Tibial nerve (tissue), 4 donors: ENCODE data around the gene AVL9. TPM values are rescaled to one million over a fixed set of nuclear protein-coding genes. Genes with fewer than 3 reads are reported as not detected.

Experiments
- DNase-seq, 2 donors: peaks; one replicate each; pipeline ENCODE4 v3.0.0-alpha.2; 2019; ENCODE audit warnings: low spot score in 2 of 2
- H3K27ac ChIP-seq, 4 donors: fragments of 200-600 bp; sonication (generic) in 3 of 4; one replicate each; pipeline ENCODE4 v1.5.1; 2017 to 2019; ENCODE audit warnings: mild to moderate bottlenecking in 1 of 4
- H3K27me3 ChIP-seq, 2 donors: fragments of 200-600 bp; sonication (generic) in 1 of 2; one replicate each; pipeline versions ENCODE4 v1.5.1 to v1.6.0; 2017 to 2019
- H3K36me3 ChIP-seq, 3 donors: fragments of 200-600 bp; sonication (generic); one replicate each; pipeline ENCODE4 v1.5.1; 2018 to 2019
- H3K4me1 ChIP-seq, 4 donors: fragments of 200-600 bp; sonication (generic) in 3 of 4; one replicate each; pipeline ENCODE4 v1.5.1; 2017 to 2019
- H3K4me3 ChIP-seq, 4 donors: fragments of 200-600 bp; sonication (generic) in 3 of 4; one replicate each; pipeline ENCODE4 v1.5.1; 2017 to 2019; ENCODE audit warnings: mild to moderate bottlenecking in 1 of 4, moderate library complexity in 1 of 4
- H3K9me3 ChIP-seq, 4 donors: fragments of 200-600 bp; sonication (generic) in 3 of 4; one replicate each; pipeline ENCODE4 v1.5.1; 2017 to 2019
- EP300 ChIP-seq, 2 donors: sonication (generic); formaldehyde crosslinking; IDR thresholded peaks; one replicate each; pipeline ENCODE4 v1.6.1; 2017; ENCODE audit warnings: antibody characterized with exemption in 2 of 2, mild to moderate bottlenecking in 1 of 2
- POLR2A ChIP-seq, 2 donors: fragments of 450-650 bp; IDR thresholded peaks; one replicate each; pipeline ENCODE4 v1.6.1; 2017; ENCODE audit warnings: antibody characterized with exemption in 2 of 2, mild to moderate bottlenecking in 2 of 2, moderate library complexity in 2 of 2
- WGBS, 2 donors: methylation state at CpG; one replicate each; pipeline ENCODE4 v1.1.5; 2018; 5-methylcytosine and 5-hydroxymethylcytosine counted together
- total RNA-seq, 4 donors: library from RNA; depleted of rRNA; stranded (reverse); fragments of >200 nt; gene quantifications; one replicate each; pipeline ENCODE4 v1.1.0, GENCODE V29; 2016
- TF ChIP-seq, protein P1 (sequence below), 5 experiments: fragments of 200-600 bp in 3 of 5; fragments of 450-650 bp in 2 of 5; sonication (generic) in 3 of 5; IDR thresholded peaks; one replicate each; pipeline ENCODE4 v1.5.1; 2016 to 2019; ENCODE audit warnings: antibody characterized with exemption in 5 of 5, mild to moderate bottlenecking in 3 of 5, moderate library complexity in 2 of 5

AVL9 gene
- total RNA-seq, 4 donors from 2014 or later = 19.4 to 36.1 (median 31.5) TPM

DNA sequence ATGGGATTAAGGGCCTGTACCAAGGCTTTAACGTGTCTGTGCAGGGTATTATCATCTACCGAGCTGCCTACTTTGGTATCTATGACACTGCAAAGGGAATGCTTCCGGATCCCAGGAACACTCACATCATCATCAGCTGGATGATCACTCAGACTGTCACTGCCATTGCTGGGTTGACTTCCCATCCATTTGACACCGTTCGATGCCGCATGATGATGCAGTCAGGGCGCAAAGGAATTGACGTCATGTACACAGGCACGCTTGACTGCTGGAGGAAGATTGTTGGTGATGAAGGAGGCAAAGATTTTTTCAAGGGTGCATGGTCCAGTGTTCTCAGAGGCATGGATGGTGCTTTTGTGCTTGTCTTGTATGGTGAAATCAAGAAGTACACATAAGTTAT, 23.3 kb upstream of the AVL9 start:
- Histone ChIP-seq H3K36me3 (no peaks in the 10 kb centered on the region), H3K9me3 (no peaks in the 10 kb centered on the region), H3K27me3 (no peaks in the 10 kb centered on the region), H3K4me3 (no peak overlapping the region), H3K27ac (no peak overlapping the region), H3K4me1 (no peaks in the 10 kb centered on the region)
- TF ChIP-seq, protein P1, sequence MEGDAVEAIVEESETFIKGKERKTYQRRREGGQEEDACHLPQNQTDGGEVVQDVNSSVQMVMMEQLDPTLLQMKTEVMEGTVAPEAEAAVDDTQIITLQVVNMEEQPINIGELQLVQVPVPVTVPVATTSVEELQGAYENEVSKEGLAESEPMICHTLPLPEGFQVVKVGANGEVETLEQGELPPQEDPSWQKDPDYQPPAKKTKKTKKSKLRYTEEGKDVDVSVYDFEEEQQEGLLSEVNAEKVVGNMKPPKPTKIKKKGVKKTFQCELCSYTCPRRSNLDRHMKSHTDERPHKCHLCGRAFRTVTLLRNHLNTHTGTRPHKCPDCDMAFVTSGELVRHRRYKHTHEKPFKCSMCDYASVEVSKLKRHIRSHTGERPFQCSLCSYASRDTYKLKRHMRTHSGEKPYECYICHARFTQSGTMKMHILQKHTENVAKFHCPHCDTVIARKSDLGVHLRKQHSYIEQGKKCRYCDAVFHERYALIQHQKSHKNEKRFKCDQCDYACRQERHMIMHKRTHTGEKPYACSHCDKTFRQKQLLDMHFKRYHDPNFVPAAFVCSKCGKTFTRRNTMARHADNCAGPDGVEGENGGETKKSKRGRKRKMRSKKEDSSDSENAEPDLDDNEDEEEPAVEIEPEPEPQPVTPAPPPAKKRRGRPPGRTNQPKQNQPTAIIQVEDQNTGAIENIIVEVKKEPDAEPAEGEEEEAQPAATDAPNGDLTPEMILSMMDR (IDR thresholded peaks at IDR 0.05) = no peak
- TF ChIP-seq POLR2A (IDR thresholded peaks at IDR 0.05) = no peak
- no peak for TF ChIP-seq EP300 (IDR thresholded peaks at IDR 0.05)
- 86 to 91% methylated on average over 9 of the region's 9 CpGs for WGBS, 2 donors
- DNase-seq = no peak

DNA sequence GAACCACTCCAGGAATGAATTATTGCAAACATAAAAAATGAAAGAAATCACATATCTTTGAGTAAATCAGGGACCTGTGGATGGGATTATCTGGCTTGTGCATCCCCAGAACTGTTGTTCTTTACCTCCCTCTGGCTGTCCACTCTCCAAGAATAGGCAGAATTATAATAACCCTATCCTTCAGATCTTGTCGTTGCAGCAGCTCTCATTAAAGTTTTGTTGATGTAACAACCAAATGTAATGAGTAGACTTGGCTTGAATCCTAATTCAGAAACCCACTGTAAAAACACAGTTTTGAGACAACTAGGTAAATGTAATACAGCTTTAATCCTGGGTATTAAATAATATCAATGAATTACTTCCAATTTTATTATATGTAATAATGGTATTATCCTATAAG, 21.3 kb upstream of the AVL9 start:
- H3K27me3 ChIP-seq = no peaks in the 10 kb centered on the region
- H3K4me1 ChIP-seq = no peaks in the 10 kb centered on the region
- no peak overlapping the region for H3K4me3 ChIP-seq
- no peaks in the 10 kb centered on the region for H3K36me3 ChIP-seq
- no peak overlapping the region for H3K27ac ChIP-seq
- DNase-seq = no peak
- TF ChIP-seq, protein P1 (IDR thresholded peaks at IDR 0.05) = no peak
- TF ChIP-seq POLR2A (IDR thresholded peaks at IDR 0.05) (no peak), EP300 (IDR thresholded peaks at IDR 0.05) (no peak)
- no peaks in the 10 kb centered on the region for H3K9me3 ChIP-seq
- WGBS, 2 donors = 62 to 67% methylated on average over 1 of the region's 1 CpG

DNA sequence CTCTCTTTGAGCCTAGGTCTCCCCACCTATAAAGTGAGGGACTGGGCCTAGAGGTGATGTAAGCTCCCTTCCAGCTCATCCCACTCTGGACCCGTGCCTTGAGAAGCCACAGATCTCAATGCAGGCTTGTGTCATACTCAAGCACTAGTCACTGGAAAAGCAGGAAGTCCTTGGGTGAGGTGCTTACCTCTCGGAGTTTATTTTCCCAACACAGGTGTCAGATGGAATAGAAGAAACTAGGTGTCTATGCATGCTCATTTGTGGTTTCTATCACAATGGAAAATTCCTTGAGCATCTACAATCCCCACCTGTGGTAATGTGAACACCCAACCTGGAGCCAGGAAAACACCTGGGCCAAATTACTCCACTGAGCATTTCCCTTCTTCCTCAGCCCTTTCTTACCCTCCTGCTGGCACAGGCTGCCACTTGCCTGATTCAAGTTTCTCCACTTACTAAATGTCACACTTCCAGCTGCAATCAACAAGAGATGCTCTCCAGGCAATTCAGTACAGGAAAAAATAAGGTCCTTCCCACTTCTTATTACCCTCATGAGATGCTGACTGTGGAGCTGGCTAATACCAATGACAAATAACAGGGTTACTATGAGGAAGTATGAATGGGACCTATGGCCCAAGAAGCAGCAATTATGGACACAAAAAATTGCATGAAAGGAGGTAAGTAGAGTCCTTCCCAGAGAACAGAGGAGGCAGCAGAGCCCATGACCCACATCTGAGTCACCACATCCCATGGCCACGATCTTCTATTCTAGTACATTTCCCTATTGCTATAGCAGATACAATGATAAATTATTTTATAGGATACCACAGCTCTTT, 18.3 kb upstream of the AVL9 start:
- no peaks in the 10 kb centered on the region for H3K27me3 ChIP-seq
- H3K27ac ChIP-seq = no peak overlapping the region
- H3K4me3 ChIP-seq = no peak overlapping the region
- 70 to 73% methylated on average over 3 of the region's 3 CpGs for WGBS, 2 donors
- no peaks in the 10 kb centered on the region for H3K36me3 ChIP-seq
- TF ChIP-seq, protein P1 (IDR thresholded peaks at IDR 0.05) = no peak
- TF ChIP-seq POLR2A (IDR thresholded peaks at IDR 0.05) (no peak), EP300 (IDR thresholded peaks at IDR 0.05) (no peak)
- no peak for DNase-seq
- H3K9me3 ChIP-seq = no peaks in the 10 kb centered on the region
- no peaks in the 10 kb centered on the region for H3K4me1 ChIP-seq

DNA sequence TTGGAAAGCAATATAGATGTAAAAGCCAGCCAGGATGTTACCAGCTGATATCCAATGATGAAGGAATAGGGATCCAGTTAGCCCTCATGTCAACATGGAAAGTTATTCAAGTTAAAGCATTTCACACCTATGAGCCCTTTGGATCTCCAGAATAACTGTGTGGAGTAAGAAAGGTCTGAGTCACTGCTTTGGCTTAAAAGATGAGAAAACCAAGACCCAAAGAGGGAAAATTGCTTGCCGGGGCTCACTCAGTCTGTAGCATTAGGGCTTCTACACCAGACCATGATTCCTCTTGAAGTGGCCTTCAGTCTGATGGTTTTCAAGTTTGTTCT, 17.7 kb upstream of the AVL9 start:
- Histone ChIP-seq H3K27ac (no peak overlapping the region), H3K27me3 (no peaks in the 10 kb centered on the region), H3K36me3 (no peaks in the 10 kb centered on the region), H3K4me1 (no peaks in the 10 kb centered on the region), H3K9me3 (no peaks in the 10 kb centered on the region), H3K4me3 (no peak overlapping the region)
- DNase-seq = no peak
- 92% methylated on average over 1 of the region's 1 CpG for WGBS, 2 donors
- TF ChIP-seq EP300 (IDR thresholded peaks at IDR 0.05) (no peak), POLR2A (IDR thresholded peaks at IDR 0.05) (no peak)
- TF ChIP-seq, protein P1 (IDR thresholded peaks at IDR 0.05) = no peak

DNA sequence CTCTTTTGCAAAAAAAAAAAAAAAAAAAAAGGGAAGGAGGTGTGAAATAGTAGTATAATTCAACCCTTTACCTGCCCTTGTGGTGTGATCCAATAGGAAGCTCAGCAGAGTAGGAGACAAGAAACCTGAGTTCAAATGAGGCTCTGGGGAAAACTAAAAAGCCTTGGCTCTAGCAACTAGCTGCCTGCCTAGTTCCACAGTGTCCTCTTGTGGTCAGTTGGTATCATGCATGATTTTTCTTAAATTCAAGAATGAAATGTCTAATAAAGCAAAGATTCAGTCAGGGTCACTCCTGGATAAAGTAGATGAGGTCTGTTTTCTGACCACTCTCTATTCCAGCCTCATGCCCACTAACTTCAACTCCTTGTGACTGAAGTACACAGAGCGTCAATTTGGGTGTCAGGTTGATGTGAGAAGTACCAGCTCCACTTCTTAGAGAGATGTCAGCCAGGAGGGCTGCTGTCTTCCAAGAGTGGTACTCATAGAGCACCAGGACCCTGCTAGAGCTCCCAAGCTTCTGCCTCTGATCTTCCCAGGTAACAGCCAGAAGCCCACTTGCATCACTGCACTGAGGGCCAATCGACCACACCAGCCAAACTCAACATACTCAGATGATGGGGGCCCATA, 15.6 kb upstream of the AVL9 start:
- WGBS, 2 donors = 72 to 83% methylated on average over 2 of the region's 2 CpGs

More for the DNA sequence above, 15.6 kb upstream of the AVL9 start:
- Histone ChIP-seq H3K27me3 (no peaks in the 10 kb centered on the region), H3K4me1 (no peaks in the 10 kb centered on the region), H3K27ac (no peak overlapping the region), H3K4me3 (no peak overlapping the region), H3K9me3 (no peaks in the 10 kb centered on the region), H3K36me3 (peaks cover 0 to 3% (median 0%) of the 10 kb centered on the region in 3 donors)
- no peak for TF ChIP-seq EP300 (IDR thresholded peaks at IDR 0.05)
- TF ChIP-seq, protein P1 (IDR thresholded peaks at IDR 0.05) = peak in 4 of 5 experiments; percentile 20 to 51 (median 37)
- no peak for DNase-seq
